ENCODE data around the gene ACSBG1.
A peak's percentile ranks its signal among the peaks of the same experiment; 100 is the strongest.

ACSBG1 gene

DNA sequence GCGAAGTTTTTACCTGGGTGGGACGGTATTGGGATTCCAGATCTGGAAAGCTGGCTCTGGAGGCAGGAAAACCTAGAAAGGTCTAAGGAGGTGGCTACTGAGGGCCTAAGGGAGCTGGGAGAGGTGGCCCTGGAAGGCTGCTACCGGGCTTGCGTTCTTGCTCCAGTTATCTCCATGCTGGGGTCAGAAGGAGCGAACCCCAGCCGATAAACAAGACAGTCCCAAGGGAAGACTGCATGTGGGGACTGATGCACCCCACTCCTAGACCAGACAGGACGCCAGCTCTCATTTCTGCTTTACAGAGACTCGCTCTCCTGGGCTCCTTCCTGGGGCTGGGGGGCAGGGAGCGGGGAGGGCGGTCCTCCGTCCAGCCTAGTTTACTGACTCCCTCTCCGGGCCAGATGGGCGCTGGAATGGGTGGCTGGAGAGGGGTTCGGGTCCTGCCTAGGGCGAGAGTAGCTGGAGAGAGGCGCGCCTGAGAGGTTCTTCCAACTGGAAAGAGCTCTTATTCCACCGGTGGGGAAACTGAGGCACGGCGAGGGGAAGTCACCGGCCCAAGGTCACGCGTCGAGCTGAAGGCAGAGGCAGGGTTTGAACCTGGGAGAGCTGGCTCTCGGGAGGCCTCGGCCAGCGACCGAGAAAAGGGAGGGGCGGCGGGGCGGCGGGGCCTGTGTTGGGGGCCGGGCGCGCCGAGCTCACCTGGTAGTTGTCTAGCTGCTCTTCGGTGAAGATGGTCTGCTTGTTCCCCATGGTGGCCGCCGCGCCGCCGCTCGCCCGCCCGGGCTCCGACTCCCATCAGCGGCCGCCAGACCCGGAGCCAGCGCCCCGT lies 103.7 kb downstream of the ACSBG1 start:
- DNase-seq, result peak; percentile 22
- Mint-ChIP-seq H3K36me3 (ENCODE audit: low read depth) (peaks cover 4% of the 10 kb centered on the region), H3K9me3 (no peaks in the 10 kb centered on the region), H3K4me1 (peaks cover 60% of the 10 kb centered on the region), H3K27ac (no peak overlapping the region), H3K27me3 (ENCODE audit: low read depth, poor library complexity) (no peaks in the 10 kb centered on the region), H3K4me3 (peak overlapping the region; percentile 85)
- TF ChIP-seq, protein P1, sequence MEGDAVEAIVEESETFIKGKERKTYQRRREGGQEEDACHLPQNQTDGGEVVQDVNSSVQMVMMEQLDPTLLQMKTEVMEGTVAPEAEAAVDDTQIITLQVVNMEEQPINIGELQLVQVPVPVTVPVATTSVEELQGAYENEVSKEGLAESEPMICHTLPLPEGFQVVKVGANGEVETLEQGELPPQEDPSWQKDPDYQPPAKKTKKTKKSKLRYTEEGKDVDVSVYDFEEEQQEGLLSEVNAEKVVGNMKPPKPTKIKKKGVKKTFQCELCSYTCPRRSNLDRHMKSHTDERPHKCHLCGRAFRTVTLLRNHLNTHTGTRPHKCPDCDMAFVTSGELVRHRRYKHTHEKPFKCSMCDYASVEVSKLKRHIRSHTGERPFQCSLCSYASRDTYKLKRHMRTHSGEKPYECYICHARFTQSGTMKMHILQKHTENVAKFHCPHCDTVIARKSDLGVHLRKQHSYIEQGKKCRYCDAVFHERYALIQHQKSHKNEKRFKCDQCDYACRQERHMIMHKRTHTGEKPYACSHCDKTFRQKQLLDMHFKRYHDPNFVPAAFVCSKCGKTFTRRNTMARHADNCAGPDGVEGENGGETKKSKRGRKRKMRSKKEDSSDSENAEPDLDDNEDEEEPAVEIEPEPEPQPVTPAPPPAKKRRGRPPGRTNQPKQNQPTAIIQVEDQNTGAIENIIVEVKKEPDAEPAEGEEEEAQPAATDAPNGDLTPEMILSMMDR (IDR thresholded peaks at IDR 0.05), result no peak

DNA sequence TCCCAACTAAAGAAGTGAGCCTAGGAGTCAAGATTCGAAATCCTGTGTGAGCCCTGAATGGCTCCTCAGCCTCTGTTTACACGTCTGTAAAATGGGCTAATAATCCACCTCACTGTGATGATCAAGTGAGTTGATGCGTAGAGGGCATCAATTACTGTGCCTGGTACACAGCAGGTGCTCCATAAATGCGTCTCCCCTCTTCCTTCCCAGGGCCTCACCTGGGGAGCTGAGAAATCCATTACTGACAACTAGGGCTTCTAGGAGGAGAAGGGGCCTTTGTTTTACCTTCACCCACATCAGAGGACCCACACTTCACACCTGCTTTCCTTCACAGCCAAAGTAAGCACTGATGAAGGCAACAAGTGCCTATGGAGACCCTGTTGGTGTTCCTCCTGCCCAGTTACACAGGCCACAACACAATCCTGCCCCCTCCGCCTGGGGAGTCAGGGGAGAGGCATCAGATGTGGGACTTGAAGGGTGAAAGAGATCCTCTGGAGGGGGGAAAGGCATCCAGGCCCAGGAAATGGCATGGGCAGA lies 104.5 kb downstream of the ACSBG1 start:
- Mint-ChIP-seq H3K27me3 (ENCODE audit: low read depth, poor library complexity) (no peaks in the 10 kb centered on the region), H3K4me3 (peak overlapping the region; percentile 85), H3K4me1 (peaks cover 66% of the 10 kb centered on the region), H3K27ac (no peak overlapping the region), H3K36me3 (ENCODE audit: low read depth) (peaks cover 4% of the 10 kb centered on the region), H3K9me3 (no peaks in the 10 kb centered on the region)
- TF ChIP-seq, protein P1 (IDR thresholded peaks at IDR 0.05), result no peak
- no peak for DNase-seq

DNA sequence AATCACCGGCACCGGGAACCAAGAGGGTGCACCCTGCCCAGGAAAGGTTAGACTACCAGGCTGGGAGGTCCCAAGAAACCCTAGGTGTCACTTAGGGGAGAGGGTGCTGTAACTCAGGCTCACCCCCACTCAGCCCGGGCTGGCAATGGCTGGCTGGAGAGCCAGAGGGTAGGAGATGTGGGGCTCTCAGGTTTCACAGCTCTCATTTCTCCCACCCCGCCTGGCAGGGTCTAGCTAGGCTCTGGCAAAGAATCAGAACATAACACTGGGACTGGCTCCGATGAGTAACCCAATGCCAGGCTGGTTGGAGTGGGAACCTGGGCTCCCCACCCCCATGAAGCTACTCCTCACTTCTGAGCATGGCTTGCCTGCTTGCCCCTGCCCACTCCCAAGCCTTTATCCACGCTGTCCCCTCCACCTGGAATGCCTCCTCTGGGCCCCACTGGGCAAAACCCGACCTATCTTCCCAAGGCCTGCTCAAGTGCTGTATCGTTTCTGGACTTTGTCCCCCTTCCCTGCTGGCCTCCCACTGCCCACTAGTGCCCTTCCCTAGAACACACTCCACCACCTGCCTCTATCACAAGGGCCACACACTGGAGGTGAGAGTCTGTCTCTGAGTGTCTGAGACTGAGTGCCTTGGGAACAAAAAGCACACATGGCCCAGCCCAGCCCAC lies 105.2 kb downstream of the ACSBG1 start:
- peak; percentile 36 for DNase-seq
- Mint-ChIP-seq H3K4me3 (no peak overlapping the region), H3K9me3 (no peaks in the 10 kb centered on the region), H3K36me3 (ENCODE audit: low read depth) (peaks cover 4% of the 10 kb centered on the region), H3K27ac (peak overlapping the region; percentile 97), H3K27me3 (ENCODE audit: low read depth, poor library complexity) (peaks cover 3% of the 10 kb centered on the region), H3K4me1 (peaks cover 66% of the 10 kb centered on the region)
- TF ChIP-seq, protein P1 (IDR thresholded peaks at IDR 0.05), result no peak

DNA sequence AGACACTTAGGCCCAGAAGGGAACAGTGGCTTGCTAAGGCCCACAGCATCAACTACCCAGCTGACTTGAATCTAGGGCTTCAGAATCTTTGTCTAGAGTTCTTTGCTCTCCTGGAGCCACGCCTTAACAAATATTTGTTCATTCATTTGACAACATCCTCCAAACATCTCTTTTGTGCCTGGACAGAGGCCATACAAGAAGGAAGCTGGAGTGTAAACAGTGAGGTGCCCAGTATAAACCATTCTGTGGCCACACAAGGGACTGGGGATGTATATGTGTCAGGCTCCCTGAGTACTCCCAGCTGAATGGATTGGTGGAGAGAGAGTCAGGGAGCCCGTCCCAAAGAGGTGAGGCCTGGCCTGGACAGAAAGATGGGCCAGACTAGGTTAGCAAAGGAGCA lies 106.5 kb downstream of the ACSBG1 start:
- DNase-seq, result no peak
- Mint-ChIP-seq H3K27ac (peak overlapping the region; percentile 63), H3K9me3 (no peaks in the 10 kb centered on the region), H3K4me3 (peak overlapping the region; percentile 24), H3K4me1 (peaks cover 59% of the 10 kb centered on the region), H3K36me3 (ENCODE audit: low read depth) (peaks cover 4% of the 10 kb centered on the region), H3K27me3 (ENCODE audit: low read depth, poor library complexity) (peaks cover 3% of the 10 kb centered on the region)
- TF ChIP-seq, protein P1 (IDR thresholded peaks at IDR 0.05), result no peak

DNA sequence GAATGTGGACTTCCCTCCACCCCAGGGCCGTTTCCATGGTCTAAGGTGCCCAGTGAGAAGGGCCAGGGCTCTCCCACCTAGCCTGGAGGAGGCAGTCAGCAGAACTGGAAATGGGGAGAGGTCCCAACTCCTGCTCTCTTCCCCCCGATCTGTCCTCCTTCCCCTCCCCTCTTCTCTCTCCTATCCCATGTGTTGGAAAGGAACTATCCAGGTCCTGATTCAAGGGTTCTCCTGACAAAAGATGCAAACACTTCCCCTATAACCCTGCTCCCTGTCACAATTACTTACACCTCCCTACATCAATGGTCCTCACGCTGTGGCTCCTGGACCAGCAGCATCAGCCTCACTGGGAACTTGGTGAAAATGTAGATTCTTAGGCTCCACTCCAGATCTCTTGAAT lies 109.1 kb downstream of the ACSBG1 start:
- Mint-ChIP-seq H3K4me3 (no peak overlapping the region), H3K27ac (peak overlapping the region; percentile 13), H3K27me3 (ENCODE audit: low read depth, poor library complexity) (peaks cover 3% of the 10 kb centered on the region), H3K9me3 (no peaks in the 10 kb centered on the region), H3K36me3 (ENCODE audit: low read depth) (peaks cover 4% of the 10 kb centered on the region), H3K4me1 (peaks cover 61% of the 10 kb centered on the region)
- no peak for DNase-seq
- TF ChIP-seq, protein P1 (IDR thresholded peaks at IDR 0.05), result no peak
